K562 (cell line): ENCODE results near the gene CD82. TPM values are rescaled to one million over a fixed set of nuclear protein-coding genes. Genes with fewer than 3 reads are reported as not detected.

Source experiments
- BRD4 ChIP-seq: fragments of 200-600 bp; sonication (generic); IDR thresholded peaks from 2 replicates; pipeline ENCODE4 v1.6.1; 2017; ENCODE audit warnings: inconsistent platforms
- BRD9 ChIP-seq: fragments of 450-650 bp; IDR thresholded peaks from 2 replicates; pipeline ENCODE4 v1.6.1; 2018; ENCODE audit warnings: low read depth; ENCODE audit not compliant: partially characterized antibody
- DACH1 ChIP-seq: fragments of 450-650 bp; IDR thresholded peaks from 2 replicates; pipeline ENCODE4 v1.6.1; 2018; ENCODE audit not compliant: partially characterized antibody
- ELF2 ChIP-seq: fragments of 250-450 bp; sonication (Bioruptor Pico); IDR thresholded peaks from 2 replicates; pipeline ENCODE4 v1.5.0; 2021; ENCODE audit warnings: mild to moderate bottlenecking
- GTF2E2 ChIP-seq: fragments of 200-800 bp; sonication (Bioruptor generic); IDR thresholded peaks from 2 replicates; pipeline ENCODE4 v1.6.1; 2016; ENCODE audit warnings: missing genetic modification characterization, missing compliant biosample characterization
- HMG20A ChIP-seq: fragments of 450-650 bp; formaldehyde crosslinking; conservative IDR thresholded peaks from 2 replicates; pipeline ENCODE4 v1.4.0; 2020; ENCODE audit warnings: mild to moderate bottlenecking, mixed read lengths
- MTA2 ChIP-seq: fragments of 450-650 bp; IDR thresholded peaks from 2 replicates; pipeline ENCODE4 v1.6.1; 2016; ENCODE audit warnings: low read depth
- TAF7 ChIP-seq: fragments of 450-650 bp; IDR thresholded peaks from 2 replicates; pipeline ENCODE4 v1.6.1; 2016; ENCODE audit warnings: missing genetic modification characterization, missing compliant biosample characterization
- ZNF699 ChIP-seq: fragments of 250-450 bp; sonication (Bioruptor Pico); IDR thresholded peaks from 2 replicates; pipeline ENCODE4 v1.8.0; 2021; ENCODE audit warnings: mild to moderate bottlenecking, moderate library complexity; ENCODE audit not compliant: insufficient replicate concordance
- polyA plus RNA-seq, 8 experiments: library from polyadenylated mRNA; depleted of rRNA in 4 of 8; stranded (reverse) in 5 of 8; unstranded in 3 of 8; fragments of >200 nt; fragmentation: Nextera tagmentation in 2 of 8; fragmentation: Illumina TruSeq in 1 of 8; extraction: Ambion mirVana in 2 of 8; extraction: Trizol in 1 of 8; gene quantifications; 2 replicates each; pipeline versions ENCODE4 v1.2.1 to v1.2.3, GENCODE V29; 2011 to 2014; ENCODE audit warnings: inconsistent platforms in 1 of 8, missing spikeins in 1 of 8
- total RNA-seq, 7 experiments: library from RNA; depleted of rRNA in 6 of 7; stranded (reverse); fragments of >200 nt in 6 of 7; fragmentation: Illumina TruSeq in 2 of 7; extraction: Trizol in 2 of 7; gene quantifications; 2 replicates each; pipeline versions ENCODE4 v1.2.1 to v1.2.3, GENCODE V29; 2011 to 2021; ENCODE audit warnings: low replicate concordance in 1 of 7
- TF ChIP-seq, protein P1 (sequence below), 2 experiments: fragments of 450-650 bp in 1 of 2; sonication (generic) in 1 of 2; formaldehyde crosslinking in 1 of 2; IDR thresholded peaks; 2 replicates each; pipeline versions ENCODE4 v1.7.1 to v1.9.0; 2016 to 2022; ENCODE audit warnings: inconsistent platforms in 1 of 2, mild to moderate bottlenecking in 1 of 2, missing genetic modification reagents in 1 of 2
- TF ChIP-seq, protein P2 (sequence below): fragments of 450-650 bp; IDR thresholded peaks from 2 replicates; pipeline ENCODE4 v1.6.1; 2017; ENCODE audit warnings: mild to moderate bottlenecking, moderate library complexity
- TF ChIP-seq, protein P3 (sequence below): fragments of 250-450 bp; sonication (Bioruptor Pico); IDR thresholded peaks from 2 replicates; pipeline ENCODE4 v1.6.1; 2021; ENCODE audit warnings: mild to moderate bottlenecking

The CD82 gene
- total and polyA plus RNA-seq, 9 of the 15 experiments (the other 6 are each of a cell fraction or from before 2014, with no cell fraction given), result 0.27 to 9.4 (median 3.0) TPM

DNA sequence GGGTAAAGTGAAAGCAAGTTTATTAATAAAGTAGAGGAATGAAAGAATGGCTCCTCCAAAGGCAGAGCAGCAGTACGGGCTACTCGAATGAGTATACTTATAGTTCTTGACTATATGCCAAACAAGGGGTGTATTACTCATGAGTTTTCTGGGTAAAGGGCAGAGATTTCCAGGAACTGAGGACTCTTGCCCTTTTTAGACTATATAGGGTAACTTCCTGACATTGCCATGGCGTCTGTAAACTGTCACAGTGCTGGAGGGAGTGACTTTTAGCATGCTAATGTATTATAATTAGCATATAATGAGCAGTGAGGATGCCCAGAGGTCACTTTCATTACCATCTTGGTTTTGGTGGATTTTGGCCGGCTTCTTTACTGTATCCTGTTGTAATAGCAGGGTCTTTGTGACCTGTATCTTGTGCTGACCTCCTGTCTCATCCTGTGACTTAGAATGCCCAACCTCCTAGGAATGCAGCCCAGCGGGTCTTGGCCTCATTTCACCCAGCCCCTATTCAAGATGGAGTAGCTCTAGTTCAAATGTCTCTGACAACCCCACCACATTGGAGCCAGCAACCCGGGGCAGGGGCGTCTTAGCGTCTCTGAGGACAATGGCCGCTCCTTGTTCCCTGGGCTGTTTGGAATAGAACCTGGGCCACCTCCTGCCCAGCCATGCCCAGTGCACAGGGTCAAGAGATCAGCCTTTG is 34.9 kb upstream of the CD82 start (continued):
- TF ChIP-seq, protein P1, sequence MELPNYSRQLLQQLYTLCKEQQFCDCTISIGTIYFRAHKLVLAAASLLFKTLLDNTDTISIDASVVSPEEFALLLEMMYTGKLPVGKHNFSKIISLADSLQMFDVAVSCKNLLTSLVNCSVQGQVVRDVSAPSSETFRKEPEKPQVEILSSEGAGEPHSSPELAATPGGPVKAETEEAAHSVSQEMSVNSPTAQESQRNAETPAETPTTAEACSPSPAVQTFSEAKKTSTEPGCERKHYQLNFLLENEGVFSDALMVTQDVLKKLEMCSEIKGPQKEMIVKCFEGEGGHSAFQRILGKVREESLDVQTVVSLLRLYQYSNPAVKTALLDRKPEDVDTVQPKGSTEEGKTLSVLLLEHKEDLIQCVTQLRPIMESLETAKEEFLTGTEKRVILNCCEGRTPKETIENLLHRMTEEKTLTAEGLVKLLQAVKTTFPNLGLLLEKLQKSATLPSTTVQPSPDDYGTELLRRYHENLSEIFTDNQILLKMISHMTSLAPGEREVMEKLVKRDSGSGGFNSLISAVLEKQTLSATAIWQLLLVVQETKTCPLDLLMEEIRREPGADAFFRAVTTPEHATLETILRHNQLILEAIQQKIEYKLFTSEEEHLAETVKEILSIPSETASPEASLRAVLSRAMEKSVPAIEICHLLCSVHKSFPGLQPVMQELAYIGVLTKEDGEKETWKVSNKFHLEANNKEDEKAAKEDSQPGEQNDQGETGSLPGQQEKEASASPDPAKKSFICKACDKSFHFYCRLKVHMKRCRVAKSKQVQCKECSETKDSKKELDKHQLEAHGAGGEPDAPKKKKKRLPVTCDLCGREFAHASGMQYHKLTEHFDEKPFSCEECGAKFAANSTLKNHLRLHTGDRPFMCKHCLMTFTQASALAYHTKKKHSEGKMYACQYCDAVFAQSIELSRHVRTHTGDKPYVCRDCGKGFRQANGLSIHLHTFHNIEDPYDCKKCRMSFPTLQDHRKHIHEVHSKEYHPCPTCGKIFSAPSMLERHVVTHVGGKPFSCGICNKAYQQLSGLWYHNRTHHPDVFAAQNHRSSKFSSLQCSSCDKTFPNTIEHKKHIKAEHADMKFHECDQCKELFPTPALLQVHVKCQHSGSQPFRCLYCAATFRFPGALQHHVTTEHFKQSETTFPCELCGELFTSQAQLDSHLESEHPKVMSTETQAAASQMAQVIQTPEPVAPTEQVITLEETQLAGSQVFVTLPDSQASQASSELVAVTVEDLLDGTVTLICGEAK (IDR thresholded peaks at IDR 0.05), result no peak
- TF ChIP-seq, protein P1 (CRISPR knock-in tag; IDR thresholded peaks at IDR 0.05), result no peak
- TF ChIP-seq BRD4, result peak; percentile 18; the same call in 1 of the 2 replicates
- TF ChIP-seq, protein P2, sequence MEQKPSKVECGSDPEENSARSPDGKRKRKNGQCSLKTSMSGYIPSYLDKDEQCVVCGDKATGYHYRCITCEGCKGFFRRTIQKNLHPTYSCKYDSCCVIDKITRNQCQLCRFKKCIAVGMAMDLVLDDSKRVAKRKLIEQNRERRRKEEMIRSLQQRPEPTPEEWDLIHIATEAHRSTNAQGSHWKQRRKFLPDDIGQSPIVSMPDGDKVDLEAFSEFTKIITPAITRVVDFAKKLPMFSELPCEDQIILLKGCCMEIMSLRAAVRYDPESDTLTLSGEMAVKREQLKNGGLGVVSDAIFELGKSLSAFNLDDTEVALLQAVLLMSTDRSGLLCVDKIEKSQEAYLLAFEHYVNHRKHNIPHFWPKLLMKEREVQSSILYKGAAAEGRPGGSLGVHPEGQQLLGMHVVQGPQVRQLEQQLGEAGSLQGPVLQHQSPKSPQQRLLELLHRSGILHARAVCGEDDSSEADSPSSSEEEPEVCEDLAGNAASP, result no peak
- TF ChIP-seq, protein P3, sequence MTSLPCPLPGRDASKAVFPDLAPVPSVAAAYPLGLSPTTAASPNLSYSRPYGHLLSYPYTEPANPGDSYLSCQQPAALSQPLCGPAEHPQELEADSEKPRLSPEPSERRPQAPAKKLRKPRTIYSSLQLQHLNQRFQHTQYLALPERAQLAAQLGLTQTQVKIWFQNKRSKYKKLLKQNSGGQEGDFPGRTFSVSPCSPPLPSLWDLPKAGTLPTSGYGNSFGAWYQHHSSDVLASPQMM, result no peak
- TF ChIP-seq TAF7, result peak; percentile 68
- no peak for TF ChIP-seq ZNF699 (CRISPR knock-in tag)
- peak; percentile 83 for TF ChIP-seq GTF2E2 (tag)
- no peak for TF ChIP-seq MTA2
- no peak for TF ChIP-seq BRD9
- no peak for TF ChIP-seq ELF2 (CRISPR knock-in tag)
- TF ChIP-seq HMG20A (CRISPR knock-in tag), result no peak
- TF ChIP-seq DACH1, result no peak
